HG02981 (cell line): Measurements from ENCODE around the gene FUBP3.

Source experiments
- ATAC-seq: cut with Tn5 transposase; IDR thresholded peaks from one replicate; pipeline ENCODE4 v1.9.1; 2021; ENCODE audit warnings: mild to moderate bottlenecking, moderate library complexity; ENCODE audit not compliant: unreplicated experiment

The FUBP3 gene

DNA sequence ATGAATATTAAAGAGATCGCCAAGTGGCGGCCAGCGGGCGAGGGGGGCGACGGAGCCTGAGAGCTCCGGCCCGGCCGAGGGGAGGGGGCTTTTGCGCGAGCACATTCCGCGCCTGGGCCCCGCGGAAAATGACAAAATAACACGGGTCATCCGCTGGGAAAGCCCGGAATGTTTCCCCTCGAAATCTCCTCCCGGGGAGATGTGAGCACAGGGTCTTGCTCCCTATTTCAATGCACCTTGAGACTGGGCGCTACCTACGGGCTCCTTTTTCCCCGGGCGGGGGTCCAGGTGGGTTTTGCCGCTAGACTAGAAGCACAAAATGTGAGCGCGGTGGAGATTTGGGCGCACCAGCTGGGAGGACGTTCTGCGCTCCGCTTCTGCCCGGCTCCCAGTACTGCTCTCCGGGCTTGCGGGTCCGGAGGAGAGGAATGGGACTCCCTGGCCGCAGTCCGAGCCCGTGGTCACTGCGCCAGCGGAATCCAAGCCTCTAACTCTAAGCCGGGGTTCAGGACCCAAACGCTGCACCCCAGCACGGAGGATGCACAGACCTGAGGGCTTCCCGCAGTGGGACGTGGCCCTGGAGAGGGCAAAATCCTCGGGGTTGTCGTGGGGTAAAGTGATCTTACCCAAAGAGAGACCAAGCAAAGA is 82.2 kb downstream of the FUBP3 start:
- no peak for ATAC-seq

DNA sequence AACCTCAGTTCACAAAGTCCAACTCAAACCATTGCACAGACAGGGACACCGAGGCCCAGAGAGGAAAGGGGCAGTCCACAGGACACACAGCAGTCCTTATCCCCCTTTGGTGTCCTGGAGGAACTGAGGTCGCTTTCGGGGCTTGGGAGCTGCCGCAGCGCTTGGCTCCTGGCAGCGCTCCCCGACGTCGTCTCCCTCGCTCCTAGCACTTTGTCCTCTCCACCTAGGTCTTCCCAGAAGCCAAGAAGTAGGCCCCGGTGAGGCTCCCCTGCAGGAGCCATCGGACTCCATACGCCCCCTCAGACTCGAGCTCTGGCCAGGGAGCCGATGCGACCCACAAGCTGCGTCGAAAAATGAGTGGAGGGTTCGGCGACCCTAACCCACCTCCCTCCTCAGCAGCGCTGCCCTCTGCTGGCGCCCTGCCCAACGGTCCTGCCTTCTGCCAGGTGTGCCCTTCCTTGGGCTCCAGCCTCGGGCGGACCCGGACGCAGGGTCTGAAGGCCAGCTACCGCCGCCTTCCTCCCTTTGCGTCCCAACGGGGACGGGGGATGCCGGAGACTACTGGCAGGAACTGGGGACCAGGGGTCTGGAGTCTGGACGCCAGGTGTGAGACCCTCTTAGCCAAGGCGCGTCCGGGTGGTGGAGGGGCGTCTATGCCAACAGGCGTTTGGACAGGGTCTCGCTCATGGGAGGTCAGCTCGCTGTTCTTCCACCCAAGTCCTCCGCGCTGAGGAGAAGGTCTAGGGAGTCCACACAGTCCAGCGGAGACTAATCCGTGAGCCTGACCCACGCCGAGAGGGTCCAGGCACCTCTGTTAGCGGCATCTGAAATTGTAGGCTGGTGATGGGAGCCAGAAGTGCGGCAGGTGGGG is 83.0 kb downstream of the FUBP3 start:
- ATAC-seq: no peak

- ATAC-seq: no peak
Observed at GRCh38 chr9:130662970-130663257, 83.5 kb downstream of the FUBP3 start.

GRCh38 chr9:130663258-130663976 is 84.0 kb downstream of the FUBP3 start:
- no peak for ATAC-seq

- no peak for ATAC-seq
Observed at GRCh38 chr9:130663977-130664250, 84.5 kb downstream of the FUBP3 start.

GRCh38 chr9:130664251-130665028 is 85.1 kb downstream of the FUBP3 start, which contains the start of gene PRDM12:
TSS of gene PRDM12 (plus strand) at chr9:130664594. CDS start at chr9:130664654, 60 bp downstream.
- ATAC-seq: no peak

GRCh38 chr9:130665029-130665430 is 85.7 kb downstream of the FUBP3 start:
- ATAC-seq: no peak

GRCh38 chr9:130665431-130666392 is 86.3 kb downstream of the FUBP3 start:
- ATAC-seq: no peak

DNA sequence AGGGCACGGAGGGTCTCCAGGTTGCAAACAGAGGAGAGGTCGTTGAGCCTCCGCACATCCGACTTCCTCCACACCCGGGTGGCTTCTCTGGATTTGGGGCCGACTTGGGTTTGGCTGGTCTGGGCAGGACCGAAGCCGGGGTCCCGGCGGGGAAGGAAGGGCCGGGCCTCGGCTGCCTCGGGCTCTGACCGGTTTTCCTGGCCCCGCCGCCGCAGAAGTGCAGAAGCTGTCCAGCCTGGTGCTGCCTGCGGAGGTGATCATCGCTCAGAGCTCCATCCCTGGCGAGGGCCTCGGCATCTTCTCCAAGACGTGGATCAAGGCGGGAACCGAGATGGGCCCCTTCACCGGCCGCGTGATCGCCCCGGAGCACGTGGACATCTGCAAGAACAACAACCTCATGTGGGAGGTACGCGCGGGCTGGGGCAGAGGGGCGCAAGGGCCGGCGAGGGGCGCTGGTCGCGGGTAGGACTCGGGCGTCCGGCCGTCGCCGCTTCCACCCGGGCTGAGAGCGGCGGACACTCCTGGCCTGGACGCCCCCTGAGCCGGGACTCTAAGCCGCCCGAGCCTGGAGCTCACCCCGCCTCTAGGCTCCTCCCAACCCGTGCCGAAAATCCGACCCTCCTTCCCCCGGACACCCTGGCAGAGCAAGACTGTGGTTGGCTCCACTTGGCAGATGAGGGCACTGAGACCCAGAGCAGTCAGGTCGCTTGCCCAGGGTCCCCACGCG is 87.2 kb downstream of the FUBP3 start:
- ATAC-seq: no peak

GRCh38 chr9:130667120-130667435 is 87.7 kb downstream of the FUBP3 start:
- no peak for ATAC-seq

- no peak for ATAC-seq
Observed at GRCh38 chr9:130668196-130668595, 88.8 kb downstream of the FUBP3 start.

DNA sequence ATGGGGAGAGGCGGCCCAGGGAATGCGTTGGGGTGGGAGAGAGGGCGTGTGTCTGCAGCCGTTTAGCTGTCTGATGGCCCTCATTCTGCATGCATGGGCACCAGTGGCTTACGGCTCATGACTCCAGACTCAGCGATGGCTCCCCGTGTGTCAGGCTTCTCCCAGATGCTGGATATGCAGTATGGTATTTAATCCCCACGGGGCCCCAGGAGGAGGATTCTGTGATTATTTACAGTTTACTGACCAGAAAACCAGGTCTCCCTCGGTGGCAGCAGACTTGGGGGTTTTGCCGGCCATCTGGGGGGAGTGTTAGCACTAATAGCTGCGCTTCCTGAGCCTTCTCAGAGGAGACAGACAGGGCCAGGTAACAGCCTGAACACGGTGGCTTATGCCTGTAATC is 89.3 kb downstream of the FUBP3 start:
- no peak for ATAC-seq

- ATAC-seq: no peak
Observed at GRCh38 chr9:130669965-130670364, 90.6 kb downstream of the FUBP3 start.

GRCh38 chr9:130670644-130671043 is 91.3 kb downstream of the FUBP3 start:
- no peak for ATAC-seq

DNA sequence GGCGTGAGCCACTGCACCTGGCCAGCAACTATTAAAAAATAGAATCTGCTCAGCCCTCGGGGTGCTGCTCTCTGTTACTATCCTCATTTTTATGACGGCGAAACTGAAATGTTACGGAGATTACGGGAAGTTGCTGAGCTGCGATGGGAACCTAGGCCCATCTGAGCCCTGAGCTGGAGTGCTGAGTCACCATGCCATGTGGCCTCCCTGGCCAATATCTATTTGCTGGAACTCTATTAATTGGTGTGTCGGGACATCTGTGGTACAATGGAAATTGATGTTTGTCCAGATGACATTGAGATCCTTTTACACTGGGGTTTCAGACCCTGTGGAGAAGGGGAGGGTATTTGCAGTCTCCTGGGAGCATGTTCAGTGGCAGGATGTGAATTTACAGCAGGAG is 93.1 kb downstream of the FUBP3 start:
- no peak for ATAC-seq

DNA sequence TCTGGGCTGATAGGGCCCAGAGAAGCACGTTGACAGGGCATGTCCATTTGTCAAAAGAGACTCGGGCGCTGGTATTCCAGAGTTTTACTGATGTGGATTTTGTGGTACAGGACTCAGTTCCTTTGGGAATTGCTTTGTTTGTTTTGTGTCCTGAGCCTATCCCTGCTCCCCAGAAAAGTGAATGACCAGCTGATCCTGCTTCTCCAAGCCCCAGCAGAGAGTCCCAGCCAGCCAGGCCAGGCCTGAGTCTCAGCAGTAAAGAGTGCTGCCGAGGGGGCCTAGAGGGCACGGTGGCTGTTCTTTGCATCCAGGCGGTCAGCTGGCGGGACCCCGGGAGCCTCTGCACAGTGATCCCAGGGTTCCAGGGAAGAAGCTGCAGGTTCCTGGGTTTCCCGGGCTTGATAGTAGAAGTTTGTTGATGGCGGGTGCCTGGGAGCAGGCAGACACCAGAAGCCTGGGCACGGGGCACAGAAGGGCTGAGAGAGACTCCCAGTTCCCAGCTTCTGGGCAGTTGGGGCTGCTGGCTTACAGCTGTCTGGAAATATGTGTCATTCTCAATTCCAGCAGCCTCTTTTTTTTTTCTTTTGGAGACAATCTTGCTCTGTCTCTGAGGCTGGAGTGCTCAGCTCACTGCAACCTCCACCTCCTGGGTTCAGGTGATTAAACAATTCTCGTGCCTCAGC is 93.7 kb downstream of the FUBP3 start:
- ATAC-seq: no peak

GRCh38 chr9:130675396-130675795 is 96.0 kb downstream of the FUBP3 start:
- no peak for ATAC-seq

GRCh38 chr9:130677252-130677651 is 97.9 kb downstream of the FUBP3 start:
- no peak for ATAC-seq
